Renal cortical epithelial cell (primary cell): ENCODE data around the gene ADAM12. TPM values are rescaled to one million over a fixed set of nuclear protein-coding genes. Genes with fewer than 3 reads are reported as not detected.

Experiments used
- DNase-seq: peaks from one replicate; pipeline ENCODE4 v3.0.0-alpha.2; 2011; ENCODE audit warnings: low read depth
- total RNA-seq: library from RNA; depleted of rRNA; stranded (reverse); fragments of >200 nt; gene quantifications from 2 replicates; pipeline ENCODE4 v1.2.3, GENCODE V29; 2014

ADAM12 gene
- total RNA-seq, 1 donor from 2014 or later = 19.4 TPM

- DNase-seq = no peak
Observed at GRCh38 chr10:126214021-126214420, 174.3 kb downstream of the ADAM12 start.

GRCh38 chr10:126212738-126213137, 175.5 kb downstream of the ADAM12 start:
- peak; percentile 21 for DNase-seq

GRCh38 chr10:126210051-126210651, 178.1 kb downstream of the ADAM12 start:
- no peak for DNase-seq

- DNase-seq = no peak
Observed at GRCh38 chr10:126209451-126209850, 178.8 kb downstream of the ADAM12 start.

- no peak for DNase-seq
Observed at GRCh38 chr10:126208726-126209302, 179.5 kb downstream of the ADAM12 start.

- no peak for DNase-seq
Observed at GRCh38 chr10:126207851-126208250, 180.4 kb downstream of the ADAM12 start.

GRCh38 chr10:126207313-126207771, 180.9 kb downstream of the ADAM12 start:
- no peak for DNase-seq

GRCh38 chr10:126205486-126206205, 182.6 kb downstream of the ADAM12 start:
- no peak for DNase-seq

- peak; percentile 82 for DNase-seq
Observed at GRCh38 chr10:126204320-126204719, 184.0 kb downstream of the ADAM12 start.

- DNase-seq = peak; percentile 51
Observed at GRCh38 chr10:126203746-126204145, 184.5 kb downstream of the ADAM12 start.

GRCh38 chr10:126201603-126202002, 186.7 kb downstream of the ADAM12 start:
- DNase-seq = no peak

GRCh38 chr10:126199221-126199998, 188.9 kb downstream of the ADAM12 start:
- DNase-seq = peak; percentile 22

GRCh38 chr10:126198681-126199080, 189.6 kb downstream of the ADAM12 start:
- no peak for DNase-seq

GRCh38 chr10:126197036-126197543, 191.2 kb downstream of the ADAM12 start:
- DNase-seq = no peak

- DNase-seq = no peak
Observed at GRCh38 chr10:126196281-126196680, 192.0 kb downstream of the ADAM12 start.

- no peak for DNase-seq
Observed at GRCh38 chr10:126191192-126191591, 197.1 kb downstream of the ADAM12 start.

- DNase-seq = no peak
Observed at GRCh38 chr10:126188679-126189200, 199.5 kb downstream of the ADAM12 start.

- DNase-seq = no peak
Observed at GRCh38 chr10:126187399-126187798, 200.9 kb downstream of the ADAM12 start.

- DNase-seq = peak; percentile 4
Observed at GRCh38 chr10:126186766-126187165, 201.5 kb downstream of the ADAM12 start.

GRCh38 chr10:126185676-126186447, 202.4 kb downstream of the ADAM12 start:
- no peak for DNase-seq

- DNase-seq = no peak
Observed at GRCh38 chr10:126181626-126182025, 206.7 kb downstream of the ADAM12 start.
